HG02970 (cell line): ENCODE measurements around the gene HIGD2A.
"Not testable (repeated sequence)": the region's sequence is repeated elsewhere in the genome, so short reads cannot be mapped to it uniquely, and the experiment has no call there.

Experiments
- ATAC-seq: cut with Tn5 transposase; IDR thresholded peaks from one replicate; pipeline ENCODE4 v1.9.1; 2021; ENCODE audit warnings: mild to moderate bottlenecking, moderate library complexity, moderate number of reproducible peaks; ENCODE audit not compliant: unreplicated experiment, low FRiP score

The HIGD2A gene

GRCh38 chr5:176391999-176392398, 3.4 kb downstream of the HIGD2A start:
- no peak for ATAC-seq

- no peak for ATAC-seq
Observed at GRCh38 chr5:176392526-176392925, 4.0 kb downstream of the HIGD2A start.

- ATAC-seq = no peak
Observed at GRCh38 chr5:176394096-176394495, 5.5 kb downstream of the HIGD2A start.

- no peak for ATAC-seq
Observed at GRCh38 chr5:176394881-176395675, 6.5 kb downstream of the HIGD2A start.

GRCh38 chr5:176396330-176396729, 7.8 kb downstream of the HIGD2A start:
- ATAC-seq = no peak

GRCh38 chr5:176397736-176398420, 9.3 kb downstream of the HIGD2A start:
- no peak for ATAC-seq

- no peak for ATAC-seq
Observed at GRCh38 chr5:176400382-176401156, 12.0 kb downstream of the HIGD2A start.

- ATAC-seq = no peak
Observed at GRCh38 chr5:176401281-176402205, 13.0 kb downstream of the HIGD2A start.

- ATAC-seq = no peak
Observed at GRCh38 chr5:176405656-176406435, 17.3 kb downstream of the HIGD2A start.

- no peak for ATAC-seq
Observed at GRCh38 chr5:176406436-176407052, 18.0 kb downstream of the HIGD2A start.

GRCh38 chr5:176407456-176408251, 19.1 kb downstream of the HIGD2A start:
- no peak for ATAC-seq

GRCh38 chr5:176408252-176408573, 19.7 kb downstream of the HIGD2A start:
- ATAC-seq = not testable (repeated sequence)

GRCh38 chr5:176408590-176408989, 20.0 kb downstream of the HIGD2A start:
- no peak for ATAC-seq

- ATAC-seq = no peak
Observed at GRCh38 chr5:176409765-176410164, 21.2 kb downstream of the HIGD2A start.

- no peak for ATAC-seq
Observed at GRCh38 chr5:176410486-176411180, 22.1 kb downstream of the HIGD2A start.

- no peak for ATAC-seq
Observed at GRCh38 chr5:176412517-176413254, 24.1 kb downstream of the HIGD2A start.

- ATAC-seq = no peak
Observed at GRCh38 chr5:176413255-176413565, 24.7 kb downstream of the HIGD2A start.
